Hematopoietic multipotent progenitor cell (in vitro differentiated cells): ENCODE results near the gene RINL. TPM values are rescaled to one million over a fixed set of nuclear protein-coding genes. Genes with fewer than 3 reads are reported as not detected.
"Not testable (repeated sequence)": the region's sequence is repeated elsewhere in the genome, so short reads cannot be mapped to it uniquely, and the experiment has no call there.

Experiments
- DNase-seq, 3 donors: peaks; one replicate each; pipeline ENCODE4 v3.0.0-alpha.2; 2011 to 2015; ENCODE audit warnings: low read depth in 2 of 3, low spot score in 2 of 3
- total RNA-seq: library from RNA; depleted of rRNA; stranded (reverse); fragments of >200 nt; gene quantifications from one replicate; pipeline ENCODE4 v1.2.3, GENCODE V29; 2012

RINL gene
- total RNA-seq, 1 donor, result 16.2 TPM

- no peak for DNase-seq
Observed at GRCh38 chr19:38905620-38906019, 27.5 kb upstream of the RINL start.

DNA sequence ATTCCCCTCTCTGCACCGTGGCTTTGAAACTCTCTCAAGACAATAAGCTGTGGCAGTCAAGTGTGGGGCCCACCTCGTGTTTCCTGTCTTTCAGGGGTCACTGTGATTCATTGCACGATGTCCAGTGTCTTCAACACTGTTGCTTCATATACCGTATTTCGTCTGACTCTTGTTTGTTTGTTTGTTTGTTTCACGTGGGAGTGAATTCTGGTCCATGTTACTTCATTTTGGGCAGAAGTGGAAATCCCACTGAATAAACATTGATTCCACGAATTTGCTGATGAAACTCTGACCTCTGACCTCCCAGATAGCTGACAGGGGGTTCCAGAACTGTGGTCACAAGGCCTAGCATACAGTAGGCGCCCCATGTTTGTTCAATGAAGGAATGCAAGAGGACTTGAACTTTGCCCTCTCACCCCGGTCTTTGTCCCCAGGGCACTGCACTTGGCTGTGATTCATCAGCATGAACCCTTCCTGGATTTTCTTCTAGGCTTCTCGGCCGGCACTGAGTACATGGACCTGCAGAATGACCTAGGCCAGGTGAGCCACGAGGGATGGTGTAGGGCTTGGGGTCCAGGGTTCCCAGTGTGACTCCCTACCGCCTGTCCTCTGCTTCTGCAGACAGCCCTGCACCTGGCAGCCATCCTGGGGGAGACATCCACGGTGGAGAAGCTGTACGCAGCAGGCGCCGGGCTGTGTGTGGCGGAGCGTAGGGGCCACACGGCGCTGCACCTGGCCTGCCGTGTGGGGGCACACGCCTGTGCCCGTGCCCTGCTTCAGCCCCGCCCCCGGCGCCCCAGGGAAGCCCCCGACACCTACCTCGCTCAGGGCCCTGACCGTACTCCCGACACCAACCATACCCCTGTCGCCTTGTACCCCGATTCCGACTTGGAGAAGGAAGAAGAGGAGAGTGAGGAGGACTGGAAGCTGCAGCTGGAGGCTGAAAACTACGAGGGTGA, 26.8 kb upstream of the RINL start:
- no peak for DNase-seq

- DNase-seq, result no peak
Observed at GRCh38 chr19:38901683-38902082, 23.6 kb upstream of the RINL start.

DNA sequence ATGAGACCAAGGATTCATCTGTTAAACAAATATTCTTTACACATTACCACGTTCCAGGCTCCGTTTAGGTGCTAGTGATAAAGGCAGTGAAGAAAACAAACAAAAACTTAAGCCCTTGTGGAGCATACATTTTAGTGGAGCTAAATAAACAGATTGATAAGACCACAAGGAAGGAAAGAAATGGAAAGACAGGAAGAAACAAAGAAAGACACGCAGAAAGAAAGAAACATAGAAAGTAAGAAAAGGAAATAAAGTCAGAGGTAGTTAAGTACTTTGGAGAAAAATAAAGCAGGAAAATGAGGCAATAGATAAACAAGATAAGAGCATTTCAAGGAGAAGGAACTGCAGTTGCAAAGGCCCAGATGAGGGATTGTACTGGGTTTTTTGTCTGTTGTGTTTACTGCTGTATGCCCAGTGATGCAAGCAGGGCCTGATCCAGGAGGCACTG, 22.7 kb upstream of the RINL start:
- DNase-seq, result no peak

DNA sequence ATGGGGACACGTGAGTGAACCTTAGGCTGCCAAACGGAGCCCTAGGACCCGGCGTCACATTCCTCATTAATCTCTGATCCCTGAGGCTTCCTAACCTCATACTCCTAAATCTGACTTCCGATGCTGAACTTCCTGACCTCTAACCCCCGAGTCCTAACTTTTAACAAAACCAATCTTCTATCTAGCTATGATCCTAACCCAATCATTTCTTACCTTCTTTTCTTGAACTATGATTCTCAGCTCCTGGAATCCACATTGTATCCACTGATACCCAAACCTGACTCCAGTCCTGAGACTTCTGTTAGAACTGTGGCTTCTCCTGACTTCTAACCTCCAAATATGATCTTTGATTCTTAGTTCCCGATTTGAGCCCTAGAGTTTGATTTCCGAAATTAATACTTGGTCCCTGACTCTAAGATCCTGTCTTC, 22.1 kb upstream of the RINL start:
- no peak for DNase-seq

GRCh38 chr19:38899447-38900201, 21.5 kb upstream of the RINL start, which contains the start of the genes NFKBIB and SIRT2:
TSS of gene NFKBIB (plus strand) at chr19:38899969. CDS start at chr19:38900033, 64 bp downstream.
TSS of gene SIRT2 (minus strand) at chr19:38899618. CDS start at chr19:38899521, 97 bp downstream.
- DNase-seq, result peak; percentile 94 to 100 (median 100)

DNA sequence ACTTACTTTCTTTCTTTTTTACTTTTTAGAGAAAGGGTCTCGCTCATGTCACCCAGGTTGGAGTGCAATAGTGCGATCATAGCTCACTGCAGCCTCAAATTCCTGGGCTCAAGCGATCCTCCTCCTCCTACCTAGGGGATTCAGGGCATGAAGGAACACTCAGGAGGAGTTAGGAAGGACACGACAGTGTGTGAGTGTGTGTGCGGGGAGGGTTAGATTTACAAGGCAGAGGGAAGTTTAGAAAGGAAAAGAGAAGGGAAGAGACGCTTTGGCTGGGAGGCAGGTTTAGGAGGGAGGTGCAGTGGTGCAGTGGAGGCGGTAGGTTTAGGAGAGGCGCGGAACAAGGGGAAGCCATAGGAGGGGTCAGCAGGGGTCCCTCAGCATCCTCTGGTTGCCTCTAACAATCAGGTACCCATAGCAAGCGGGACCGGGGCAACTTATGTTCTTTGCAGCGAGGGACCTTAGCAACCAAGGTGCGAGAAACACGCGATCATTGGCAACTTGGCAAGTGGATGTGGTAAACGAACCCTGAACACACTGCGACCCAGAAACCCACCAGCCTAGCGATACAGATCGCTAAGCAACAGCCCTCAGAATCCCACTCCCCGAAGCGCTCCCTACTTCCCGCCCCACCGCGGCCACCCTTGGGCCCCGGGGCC, 20.8 kb upstream of the RINL start:
- no peak for DNase-seq

DNA sequence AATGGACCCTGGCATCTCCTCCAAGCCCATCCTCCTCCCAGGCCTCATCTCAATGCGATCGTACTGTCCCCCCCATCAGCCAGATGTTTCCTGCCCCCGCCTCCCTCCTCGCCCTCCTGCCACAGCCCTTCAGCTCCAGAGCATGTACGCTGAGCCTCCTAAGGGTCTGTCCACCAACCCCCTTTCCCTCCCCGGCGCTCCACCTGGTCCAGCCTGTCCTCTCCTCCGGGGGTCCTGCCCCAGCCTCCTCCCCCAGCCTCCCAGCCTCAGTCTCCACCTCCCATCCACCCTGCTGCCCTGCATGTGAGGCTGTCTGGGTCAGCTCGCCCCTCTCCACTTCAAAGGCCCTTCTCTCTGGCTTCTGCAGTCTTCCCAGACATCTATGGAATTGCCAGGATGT, 16.9 kb upstream of the RINL start:
- DNase-seq, result no peak

DNA sequence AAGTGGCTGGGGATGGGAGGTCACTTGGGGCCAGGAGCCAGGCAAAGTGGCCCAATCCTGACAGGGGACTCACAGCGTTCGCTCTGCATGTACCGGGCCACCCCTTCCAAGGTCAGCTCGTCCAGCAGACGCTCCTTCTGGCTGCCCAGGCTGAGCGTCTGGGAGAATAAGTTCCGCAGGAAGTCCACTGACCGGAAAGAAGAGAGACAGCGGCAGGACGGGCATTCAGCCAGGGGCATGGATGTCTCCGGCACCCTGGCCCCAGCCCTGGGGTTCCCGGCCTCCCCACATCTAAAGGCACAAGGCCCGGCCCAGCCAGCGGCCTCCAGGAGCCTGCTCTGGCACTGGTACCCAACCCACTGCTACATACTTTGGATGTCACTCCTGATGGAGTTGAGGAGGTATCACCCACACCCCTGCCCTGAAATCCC, 15.3 kb upstream of the RINL start:
- DNase-seq, result no peak

GRCh38 chr19:38892841-38893240, 14.8 kb upstream of the RINL start:
- DNase-seq, result no peak

DNA sequence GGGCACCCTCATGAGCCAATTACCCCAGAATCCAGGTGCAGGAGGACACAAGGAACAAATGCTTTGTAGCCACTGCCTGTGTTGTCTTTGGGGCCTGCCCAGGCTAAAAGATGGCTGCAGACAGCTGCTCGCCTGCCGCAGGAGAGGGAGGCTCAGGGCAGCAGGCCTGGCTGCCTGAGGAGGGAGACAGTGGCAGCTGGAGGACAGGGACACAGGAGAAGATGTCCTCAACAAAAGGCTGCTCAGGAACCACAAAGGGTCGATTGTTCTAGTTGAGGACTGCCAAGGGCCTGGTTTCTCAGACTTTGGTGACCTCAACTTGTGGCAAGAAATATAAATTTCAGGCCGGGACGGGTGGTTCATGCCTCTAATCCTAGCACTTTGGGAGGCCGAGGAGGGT, 13.7 kb upstream of the RINL start:
- DNase-seq, result no peak

DNA sequence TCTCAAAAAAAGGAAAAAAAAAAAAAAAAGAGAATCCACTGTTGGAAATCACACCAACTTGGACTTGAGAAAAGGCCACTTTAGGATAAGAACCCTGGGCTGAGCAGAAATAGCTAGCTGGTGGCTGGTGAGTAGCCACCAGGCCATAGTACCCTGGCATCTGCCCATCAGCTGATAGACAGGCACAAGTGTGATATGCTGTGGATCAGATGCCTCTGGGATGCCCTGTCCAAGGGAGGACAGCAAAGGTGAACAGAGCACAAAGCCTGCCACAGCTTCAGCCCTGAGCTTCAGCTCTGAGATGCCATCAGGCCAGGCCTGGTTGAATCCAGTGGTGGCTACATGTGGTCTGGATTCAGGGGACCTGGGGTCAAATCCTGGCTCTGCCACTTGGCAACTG, 12.6 kb upstream of the RINL start:
- no peak for DNase-seq

GRCh38 chr19:38889803-38890202, 11.7 kb upstream of the RINL start:
- DNase-seq, result no peak

- DNase-seq, result no peak
Observed at GRCh38 chr19:38888876-38889275, 10.8 kb upstream of the RINL start.

DNA sequence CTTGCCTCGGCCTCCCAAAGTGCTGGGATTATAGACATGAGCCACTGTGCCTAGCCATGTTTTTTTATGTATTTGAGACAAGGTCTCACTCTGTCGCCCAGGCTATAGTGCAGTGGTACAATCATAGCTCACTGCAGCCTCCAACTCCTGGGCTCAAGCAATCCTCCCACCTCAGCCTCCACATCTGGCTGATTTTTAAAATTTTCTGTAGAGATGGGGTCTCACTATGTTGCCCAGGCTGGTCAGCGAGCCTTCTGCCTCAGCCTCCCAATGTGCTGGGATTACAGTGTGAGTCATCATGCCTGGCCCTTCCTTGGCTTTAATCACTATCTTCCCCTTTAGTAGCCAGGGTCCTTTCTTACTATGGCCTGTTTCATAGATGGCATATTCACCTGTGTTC, 6.6 kb upstream of the RINL start:
- DNase-seq, result not testable (repeated sequence)

- DNase-seq, result no peak
Observed at GRCh38 chr19:38883286-38883685, 5.2 kb upstream of the RINL start.

GRCh38 chr19:38880882-38881609, 3.0 kb upstream of the RINL start:
- DNase-seq, result no peak

DNA sequence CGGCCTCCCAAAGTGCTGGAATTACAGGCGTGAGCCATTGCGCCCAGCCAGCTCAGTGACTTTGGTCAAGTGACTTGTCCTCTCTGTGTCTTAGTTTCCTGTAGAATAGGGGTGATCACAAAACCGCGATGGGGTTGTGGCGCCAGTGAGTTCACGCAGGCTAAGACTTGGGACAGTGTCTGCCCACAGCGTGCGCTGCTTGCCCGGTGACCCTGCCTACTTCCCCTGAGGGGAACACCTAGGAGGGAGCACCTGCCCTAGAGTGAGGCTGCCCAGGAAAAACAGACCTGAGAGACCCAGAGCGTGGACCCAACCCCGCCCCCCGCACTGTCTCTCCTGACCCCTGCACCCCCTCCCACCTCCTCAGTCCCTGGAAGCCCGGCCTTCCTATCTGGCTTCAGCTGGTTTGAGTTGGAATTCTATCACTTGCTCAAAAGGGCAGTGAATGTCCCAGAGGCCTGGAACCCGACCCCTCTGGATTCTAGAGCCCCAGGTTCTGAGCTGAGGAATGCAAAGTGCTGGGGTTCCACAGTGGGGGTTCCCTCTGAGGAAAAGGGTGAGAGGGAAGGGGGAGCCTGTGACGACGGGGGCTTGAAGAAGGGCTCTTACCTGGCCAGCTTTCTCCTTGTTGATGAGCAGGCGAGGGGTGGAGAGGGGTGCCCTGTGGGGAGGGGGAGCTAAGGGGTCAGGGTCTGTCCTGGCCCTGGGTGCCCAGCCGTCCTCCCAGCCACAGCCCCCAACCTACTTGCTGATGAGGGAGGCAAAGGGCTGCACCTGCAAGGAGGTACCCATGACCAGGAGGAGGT, 2.2 kb upstream of the RINL start:
- DNase-seq, result no peak

GRCh38 chr19:38879400-38879751, 1.3 kb upstream of the RINL start:
- no peak for DNase-seq
